ENCODE measurements around the gene ZNF468. TPM values are rescaled to one million over a fixed set of nuclear protein-coding genes. Genes with fewer than 3 reads are reported as not detected.

The ZNF468 gene
- total and polyA plus RNA-seq, 9 donors: 13.8 to 21.9 (median 17.0) TPM

Other genes starting within 250 kb of the ZNF468 start
- gene ZNF83, start 219.3 kb downstream of the ZNF468 start, total RNA-seq: 45.7 TPM
- gene ZNF83, start 219.3 kb downstream of the ZNF468 start, polyA plus RNA-seq (ENCODE audit: insufficient read depth in 1 of 8, insufficient read length in 8 of 8, low replicate concordance in 1 of 8): 10 to 100 TPM; 25.6 to 53.9 (median 36.5) TPM
- gene ZNF611, start 122.6 kb downstream of the ZNF468 start, total RNA-seq: 9.0 TPM
- 10 to 100 TPM in 1 of 8 donors, 1 to 10 TPM in 7; 4.9 to 10.5 (median 6.8) TPM for gene ZNF611, start 122.6 kb downstream of the ZNF468 start, polyA plus RNA-seq (ENCODE audit: insufficient read depth in 1 of 8, insufficient read length in 8 of 8, low replicate concordance in 1 of 8)
- 2.8 TPM for gene ZNF600, start 70.8 kb downstream of the ZNF468 start, total RNA-seq
- gene ZNF600, start 70.8 kb downstream of the ZNF468 start, polyA plus RNA-seq (ENCODE audit: insufficient read depth in 1 of 8, insufficient read length in 8 of 8, low replicate concordance in 1 of 8): 1 to 10 TPM; 1.4 to 4.7 (median 2.6) TPM
- gene ZNF28, start 36.0 kb downstream of the ZNF468 start, total RNA-seq: 14.9 TPM
- 10 to 100 TPM in 1 of 8 donors, 1 to 10 TPM in 7; 4.6 to 11.8 (median 8.3) TPM for gene ZNF28, start 36.0 kb downstream of the ZNF468 start, polyA plus RNA-seq (ENCODE audit: insufficient read depth in 1 of 8, insufficient read length in 8 of 8, low replicate concordance in 1 of 8)
- 14.8 TPM for gene ZNF320, start 40.0 kb upstream of the ZNF468 start, total RNA-seq
- 10 to 100 TPM in 6 of 8 donors, 1 to 10 TPM in 2; 8.3 to 29.4 (median 11.7) TPM for gene ZNF320, start 40.0 kb upstream of the ZNF468 start, polyA plus RNA-seq (ENCODE audit: insufficient read depth in 1 of 8, insufficient read length in 8 of 8, low replicate concordance in 1 of 8)
- gene ZNF888, start 65.8 kb upstream of the ZNF468 start, total RNA-seq: 3.4 TPM
- 1 to 10 TPM; 1.9 to 4.2 (median 3.0) TPM for gene ZNF888, start 65.8 kb upstream of the ZNF468 start, polyA plus RNA-seq (ENCODE audit: insufficient read depth in 1 of 8, insufficient read length in 8 of 8, low replicate concordance in 1 of 8)
- 10.7 TPM for gene ZNF816, start 105.3 kb upstream of the ZNF468 start, total RNA-seq
- 1 to 10 TPM; 5.8 to 7.3 (median 6.3) TPM for gene ZNF816, start 105.3 kb upstream of the ZNF468 start, polyA plus RNA-seq (ENCODE audit: insufficient read depth in 1 of 8, insufficient read length in 8 of 8, low replicate concordance in 1 of 8)
- gene ERVV-1, start 156.3 kb upstream of the ZNF468 start, total RNA-seq: 0.04 TPM
- gene ERVV-1, start 156.3 kb upstream of the ZNF468 start, polyA plus RNA-seq (ENCODE audit: insufficient read depth in 1 of 8, insufficient read length in 8 of 8, low replicate concordance in 1 of 8): under 1 TPM in 3 of 8 donors, not detected in 5; 0.07 to 0.08 (median 0.08) TPM
- not detected for gene ERVV-2, start 187.1 kb upstream of the ZNF468 start, total RNA-seq
- gene ERVV-2, start 187.1 kb upstream of the ZNF468 start, polyA plus RNA-seq (ENCODE audit: insufficient read depth in 1 of 8, insufficient read length in 8 of 8, low replicate concordance in 1 of 8): under 1 TPM in 1 of 8 donors, not detected in 7; 0.05 TPM
- gene ZNF160, start 245.8 kb upstream of the ZNF468 start, total RNA-seq: 27.5 TPM
- 10 to 100 TPM; 15.7 to 26.0 (median 18.8) TPM for gene ZNF160, start 245.8 kb upstream of the ZNF468 start, polyA plus RNA-seq (ENCODE audit: insufficient read depth in 1 of 8, insufficient read length in 8 of 8, low replicate concordance in 1 of 8)